Right hindlimb (tissue), 1 donor: ENCODE measurements around the gene ADAMTS17.
A peak's percentile ranks its signal among the peaks of the same experiment; 100 is the strongest.

ENCODE experiments used
- DNase-seq: peaks from one replicate; pipeline ENCODE4 v3.0.0-alpha.2; 2018

Gene ADAMTS17

GRCh38 chr15:100309109-100310040 is 32.4 kb downstream of the ADAMTS17 start:
- DNase-seq = no peak

GRCh38 chr15:100308608-100309007 is 33.2 kb downstream of the ADAMTS17 start:
- DNase-seq = peak; percentile 34

GRCh38 chr15:100308213-100308600 is 33.6 kb downstream of the ADAMTS17 start:
- DNase-seq = peak; percentile 69

GRCh38 chr15:100307241-100308212 is 34.2 kb downstream of the ADAMTS17 start:
- peak; percentile 52 for DNase-seq

- DNase-seq = no peak
Measured at GRCh38 chr15:100306098-100306497, 35.7 kb downstream of the ADAMTS17 start.

GRCh38 chr15:100301910-100302431 is 39.8 kb downstream of the ADAMTS17 start:
- DNase-seq = no peak

GRCh38 chr15:100298257-100298656 is 43.5 kb downstream of the ADAMTS17 start:
- DNase-seq = no peak

GRCh38 chr15:100297812-100298211 is 44.0 kb downstream of the ADAMTS17 start:
- DNase-seq = no peak

- DNase-seq = no peak
Measured at GRCh38 chr15:100295939-100296565, 45.7 kb downstream of the ADAMTS17 start.

- DNase-seq = no peak
Measured at GRCh38 chr15:100292010-100292409, 49.8 kb downstream of the ADAMTS17 start.

GRCh38 chr15:100291106-100291505 is 50.7 kb downstream of the ADAMTS17 start:
- no peak for DNase-seq

GRCh38 chr15:100285641-100286295 is 56.0 kb downstream of the ADAMTS17 start:
- DNase-seq = no peak

- peak; percentile 78 for DNase-seq
Measured at GRCh38 chr15:100284701-100285100, 57.1 kb downstream of the ADAMTS17 start.

- DNase-seq = no peak
Measured at GRCh38 chr15:100284191-100284590, 57.6 kb downstream of the ADAMTS17 start.

- DNase-seq = no peak
Measured at GRCh38 chr15:100281096-100281917, 60.5 kb downstream of the ADAMTS17 start.

- no peak for DNase-seq
Measured at GRCh38 chr15:100279849-100280248, 61.9 kb downstream of the ADAMTS17 start.

GRCh38 chr15:100279446-100279845 is 62.3 kb downstream of the ADAMTS17 start:
- DNase-seq = no peak

GRCh38 chr15:100278596-100279380 is 63.0 kb downstream of the ADAMTS17 start:
- DNase-seq = no peak

GRCh38 chr15:100277087-100277855 is 64.5 kb downstream of the ADAMTS17 start:
- DNase-seq = no peak
